22Rv1 (cell line): ENCODE data around the gene GPR176.

Experiments
- ZFX ChIP-seq: fragments of 450-650 bp; IDR thresholded peaks from 2 replicates; pipeline ENCODE4 v1.6.1; 2017; ENCODE audit warnings: antibody characterized with exemption, borderline replicate concordance
- TF ChIP-seq, protein P1 (sequence below): fragments of 450-650 bp; IDR thresholded peaks from 2 replicates; pipeline ENCODE4 v1.5.1; 2017; ENCODE audit warnings: mild to moderate bottlenecking

DNA sequence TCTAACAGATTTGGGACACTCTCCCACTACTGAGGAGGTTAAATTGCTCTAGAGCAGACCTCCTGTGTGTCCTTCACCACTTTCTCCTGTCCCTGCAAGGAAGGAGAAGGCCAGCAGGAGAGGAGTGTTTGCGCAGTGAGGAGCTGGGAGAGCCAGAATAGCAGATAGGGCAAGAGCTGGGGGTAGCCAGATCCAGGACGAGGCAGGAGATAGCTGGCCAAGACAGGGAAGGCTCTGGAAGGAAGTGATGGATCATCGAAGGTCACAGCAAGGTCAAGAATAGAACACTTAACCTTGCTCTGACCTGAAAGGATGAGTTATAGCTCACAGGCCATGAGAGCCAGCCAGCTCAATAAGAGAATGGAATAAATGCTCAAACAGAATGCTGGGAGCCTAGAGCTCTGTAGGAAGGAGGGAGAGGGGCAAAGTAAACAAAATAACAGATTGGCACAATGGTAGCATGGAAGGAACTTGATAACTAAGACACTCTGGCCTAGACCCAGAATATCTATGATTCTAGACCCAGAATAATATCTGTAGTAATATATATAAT lies 99.9 kb downstream of the GPR176 start:
- TF ChIP-seq, protein P1, sequence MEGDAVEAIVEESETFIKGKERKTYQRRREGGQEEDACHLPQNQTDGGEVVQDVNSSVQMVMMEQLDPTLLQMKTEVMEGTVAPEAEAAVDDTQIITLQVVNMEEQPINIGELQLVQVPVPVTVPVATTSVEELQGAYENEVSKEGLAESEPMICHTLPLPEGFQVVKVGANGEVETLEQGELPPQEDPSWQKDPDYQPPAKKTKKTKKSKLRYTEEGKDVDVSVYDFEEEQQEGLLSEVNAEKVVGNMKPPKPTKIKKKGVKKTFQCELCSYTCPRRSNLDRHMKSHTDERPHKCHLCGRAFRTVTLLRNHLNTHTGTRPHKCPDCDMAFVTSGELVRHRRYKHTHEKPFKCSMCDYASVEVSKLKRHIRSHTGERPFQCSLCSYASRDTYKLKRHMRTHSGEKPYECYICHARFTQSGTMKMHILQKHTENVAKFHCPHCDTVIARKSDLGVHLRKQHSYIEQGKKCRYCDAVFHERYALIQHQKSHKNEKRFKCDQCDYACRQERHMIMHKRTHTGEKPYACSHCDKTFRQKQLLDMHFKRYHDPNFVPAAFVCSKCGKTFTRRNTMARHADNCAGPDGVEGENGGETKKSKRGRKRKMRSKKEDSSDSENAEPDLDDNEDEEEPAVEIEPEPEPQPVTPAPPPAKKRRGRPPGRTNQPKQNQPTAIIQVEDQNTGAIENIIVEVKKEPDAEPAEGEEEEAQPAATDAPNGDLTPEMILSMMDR, result no peak
- TF ChIP-seq ZFX, result no peak
